HepG2 (cell line): ENCODE measurements around the gene ADCY6. TPM values are rescaled to one million over a fixed set of nuclear protein-coding genes. Genes with fewer than 3 reads are reported as not detected.
A peak's percentile ranks its signal among the peaks of the same experiment; 100 is the strongest.

Experiments
- ADNP ChIP-seq: sonication (generic); formaldehyde crosslinking; IDR thresholded peaks from 2 replicates; pipeline ENCODE4 v1.4.0; 2020; ENCODE audit warnings: missing genetic modification reagents
- AHR ChIP-seq: IDR thresholded peaks from 2 replicates; pipeline ENCODE4 v1.6.1; 2018; ENCODE audit warnings: missing genetic modification reagents, missing compliant biosample characterization
- AKAP8 ChIP-seq: sonication (generic); formaldehyde crosslinking; IDR thresholded peaks from 2 replicates; pipeline ENCODE4 v1.5.1; 2020; ENCODE audit warnings: mild to moderate bottlenecking, missing genetic modification reagents
- DMAP1 ChIP-seq: IDR thresholded peaks from 2 replicates; pipeline ENCODE4 v1.6.1; 2016
- DNMT1 ChIP-seq: sonication (generic); formaldehyde crosslinking; IDR thresholded peaks from 2 replicates; pipeline ENCODE4 v1.5.1; 2020; ENCODE audit warnings: mild to moderate bottlenecking, missing genetic modification reagents
- GRHL1 ChIP-seq: sonication (generic); formaldehyde crosslinking; conservative IDR thresholded peaks from 2 replicates; pipeline ENCODE4 v1.8.0; 2022; ENCODE audit warnings: missing genetic modification reagents
- GTF3A ChIP-seq: sonication (generic); formaldehyde crosslinking; conservative IDR thresholded peaks from 2 replicates; pipeline ENCODE4 v1.4.0; 2020; ENCODE audit warnings: mild to moderate bottlenecking, missing genetic modification reagents
- HMG20A ChIP-seq: IDR thresholded peaks from 2 replicates; pipeline ENCODE4 v1.6.1; 2016; ENCODE audit warnings: borderline replicate concordance
- HMGA1 ChIP-seq: sonication (generic); formaldehyde crosslinking; conservative IDR thresholded peaks from 2 replicates; pipeline ENCODE4 v1.4.0; 2020; ENCODE audit warnings: missing genetic modification reagents
- HOXA3 ChIP-seq: sonication (generic); formaldehyde crosslinking; IDR thresholded peaks from 2 replicates; pipeline ENCODE4 v1.5.0; 2020; ENCODE audit warnings: missing genetic modification reagents
- IRF2 ChIP-seq: IDR thresholded peaks from 2 replicates; pipeline ENCODE4 v1.6.1; 2018; ENCODE audit warnings: missing genetic modification reagents, missing compliant biosample characterization
- KDM5B ChIP-seq: sonication (generic); formaldehyde crosslinking; IDR thresholded peaks from 2 replicates; pipeline ENCODE4 v1.4.0; 2020; ENCODE audit warnings: missing genetic modification reagents, mild to moderate bottlenecking, borderline replicate concordance
- POGK ChIP-seq: sonication (generic); formaldehyde crosslinking; conservative IDR thresholded peaks from 2 replicates; pipeline ENCODE4 v1.8.0; 2022; ENCODE audit warnings: mild to moderate bottlenecking, moderate library complexity, missing genetic modification reagents
- REXO4 ChIP-seq: sonication (generic); formaldehyde crosslinking; IDR thresholded peaks from 2 replicates; pipeline ENCODE4 v1.8.0; 2022; ENCODE audit warnings: missing genetic modification reagents, mild to moderate bottlenecking, borderline replicate concordance
- SNAI1 ChIP-seq: sonication (generic); formaldehyde crosslinking; IDR thresholded peaks from 2 replicates; pipeline ENCODE4 v1.5.0; 2020; ENCODE audit warnings: mild to moderate bottlenecking, missing genetic modification reagents, borderline replicate concordance
- ZBTB2 ChIP-seq: sonication (generic); formaldehyde crosslinking; IDR thresholded peaks from 2 replicates; pipeline ENCODE4 v1.8.0; 2022; ENCODE audit warnings: low read depth, missing genetic modification reagents
- ZBTB3 ChIP-seq: sonication (generic); formaldehyde crosslinking; IDR thresholded peaks from 2 replicates; pipeline ENCODE4 v1.4.0; 2020; ENCODE audit warnings: low read depth, mild to moderate bottlenecking, moderate library complexity, missing genetic modification reagents, borderline replicate concordance
- ZBTB42 ChIP-seq: sonication (generic); formaldehyde crosslinking; IDR thresholded peaks from 2 replicates; pipeline ENCODE4 v1.5.0; 2020; ENCODE audit warnings: mild to moderate bottlenecking, missing genetic modification reagents
- ZC3H4 ChIP-seq: sonication (generic); formaldehyde crosslinking; IDR thresholded peaks from 2 replicates; pipeline ENCODE4 v1.4.0; 2020; ENCODE audit warnings: missing genetic modification reagents, borderline replicate concordance
- ZNF256 ChIP-seq: sonication (generic); formaldehyde crosslinking; conservative IDR thresholded peaks from 2 replicates; pipeline ENCODE4 v1.4.0; 2020; ENCODE audit warnings: missing genetic modification reagents
- ZNF678 ChIP-seq: sonication (generic); formaldehyde crosslinking; IDR thresholded peaks from 2 replicates; pipeline ENCODE4 v1.4.0; 2020; ENCODE audit warnings: mild to moderate bottlenecking, missing genetic modification reagents
- ZNF749 ChIP-seq: sonication (generic); formaldehyde crosslinking; IDR thresholded peaks from 2 replicates; pipeline ENCODE4 v1.8.0; 2022; ENCODE audit warnings: mild to moderate bottlenecking, missing genetic modification reagents, moderate library complexity, borderline replicate concordance
- ZNF773 ChIP-seq: sonication (generic); formaldehyde crosslinking; IDR thresholded peaks from 2 replicates; pipeline ENCODE4 v1.4.0; 2020; ENCODE audit warnings: missing genetic modification reagents, borderline replicate concordance
- polyA plus RNA-seq, 8 experiments: library from polyadenylated mRNA; depleted of rRNA in 3 of 8; stranded (reverse) in 7 of 8; unstranded in 1 of 8; fragments of >200 nt; fragmentation: Illumina TruSeq in 4 of 8; extraction: Trizol in 4 of 8; gene quantifications; 2 replicates each; pipeline versions ENCODE4 v1.2.1 to v1.2.3, GENCODE V29; 2011 to 2016; ENCODE audit warnings: low read depth in 4 of 8, missing spikeins in 1 of 8, mixed read lengths in 1 of 8; ENCODE audit not compliant: insufficient read depth in 1 of 8
- total RNA-seq, 5 experiments: library from RNA; depleted of rRNA; stranded (reverse); fragments of >200 nt; fragmentation: Illumina TruSeq; extraction: Trizol; gene quantifications; 2 replicates each; pipeline ENCODE4 v1.2.3, GENCODE V29; 2016; ENCODE audit warnings: low read depth in 1 of 5
- TF ChIP-seq, protein P1 (sequence below): sonication (generic); formaldehyde crosslinking; IDR thresholded peaks from 2 replicates; pipeline ENCODE4 v1.4.0; 2020; ENCODE audit warnings: mild to moderate bottlenecking, low read depth, missing genetic modification reagents

ADCY6 gene
- total and polyA plus RNA-seq, 2 of the 13 experiments (the other 11 are each of a cell fraction or from before 2014, with no cell fraction given) = 10.6 to 11.8 TPM

DNA sequence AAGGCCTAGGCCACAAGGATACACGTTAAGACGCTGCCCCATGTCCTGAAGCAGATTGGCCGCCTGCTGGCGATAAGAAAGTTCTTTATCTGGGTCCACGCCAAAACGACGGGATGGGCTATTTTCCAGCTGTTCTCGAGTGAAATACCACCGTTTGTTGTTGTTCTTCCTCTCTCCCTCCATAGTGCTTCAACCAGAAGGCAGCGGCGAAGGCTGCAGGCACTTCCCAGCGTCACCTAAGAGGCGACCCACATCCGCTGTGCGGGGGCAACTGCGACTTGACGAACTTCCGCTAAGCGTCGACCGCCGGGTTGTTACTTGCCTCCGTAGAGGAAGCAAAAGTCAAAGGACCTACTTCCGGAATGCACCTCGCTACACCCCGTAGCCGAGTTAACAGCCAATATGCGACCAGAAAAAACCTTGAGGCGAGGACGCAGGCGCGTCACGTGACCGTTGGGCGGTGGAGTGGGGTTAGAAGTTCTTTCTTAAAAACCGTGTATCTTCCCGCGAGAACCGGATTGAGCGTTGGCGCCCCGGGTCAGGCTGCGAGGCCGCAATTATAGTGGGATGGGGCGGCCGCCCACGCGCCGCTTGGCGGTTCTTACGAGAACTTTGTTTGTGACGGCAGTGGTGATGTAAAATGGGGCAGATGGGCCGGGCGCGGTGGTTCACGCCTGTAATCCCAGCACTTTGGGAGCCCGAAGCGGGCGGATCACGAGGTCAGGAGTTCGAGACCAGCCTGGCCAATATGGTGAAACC, 72.2 kb downstream of the ADCY6 start, which contains the start of gene CCNT1 (continued):
- TF ChIP-seq POGK (CRISPR knock-in tag) (peak; percentile 93), HMG20A (CRISPR knock-in tag) (no peak), ADNP (CRISPR knock-in tag) (peak; percentile 95), GRHL1 (no peak), HOXA3 (CRISPR knock-in tag) (peak; percentile 100), ZBTB3 (CRISPR knock-in tag) (0 out of 2 replicates have a peak, but pooled peaks have one; percentile 44), AHR (CRISPR knock-in tag) (no peak; the same call in 1 of the 2 replicates), DNMT1 (CRISPR knock-in tag) (no peak), REXO4 (CRISPR knock-in tag) (no peak), HMGA1 (CRISPR knock-in tag) (no peak), ZNF256 (CRISPR knock-in tag) (no peak; the same call in 1 of the 2 replicates), ZNF678 (no peak), ZNF749 (no peak), ZBTB2 (CRISPR knock-in tag) (peak; percentile 86), GTF3A (no peak), AKAP8 (no peak), ZBTB42 (CRISPR knock-in tag) (no peak), DMAP1 (CRISPR knock-in tag) (peak; percentile 89), IRF2 (peak; percentile 92), ZC3H4 (CRISPR knock-in tag) (no peak), KDM5B (peak; percentile 83), SNAI1 (CRISPR knock-in tag) (peak; percentile 71; the same call in 1 of the 2 replicates), ZNF773 (no peak)
- TF ChIP-seq, protein P1, sequence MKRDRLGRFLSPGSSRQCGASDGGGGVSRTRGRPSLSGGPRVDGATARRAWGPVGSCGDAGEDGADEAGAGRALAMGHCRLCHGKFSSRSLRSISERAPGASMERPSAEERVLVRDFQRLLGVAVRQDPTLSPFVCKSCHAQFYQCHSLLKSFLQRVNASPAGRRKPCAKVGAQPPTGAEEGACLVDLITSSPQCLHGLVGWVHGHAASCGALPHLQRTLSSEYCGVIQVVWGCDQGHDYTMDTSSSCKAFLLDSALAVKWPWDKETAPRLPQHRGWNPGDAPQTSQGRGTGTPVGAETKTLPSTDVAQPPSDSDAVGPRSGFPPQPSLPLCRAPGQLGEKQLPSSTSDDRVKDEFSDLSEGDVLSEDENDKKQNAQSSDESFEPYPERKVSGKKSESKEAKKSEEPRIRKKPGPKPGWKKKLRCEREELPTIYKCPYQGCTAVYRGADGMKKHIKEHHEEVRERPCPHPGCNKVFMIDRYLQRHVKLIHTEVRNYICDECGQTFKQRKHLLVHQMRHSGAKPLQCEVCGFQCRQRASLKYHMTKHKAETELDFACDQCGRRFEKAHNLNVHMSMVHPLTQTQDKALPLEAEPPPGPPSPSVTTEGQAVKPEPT (CRISPR knock-in tag) = peak; percentile 65; the same call in 1 of the 2 replicates
